ENCODE results near the gene GRHPR.

- TF ChIP-seq CTCF (conservative IDR thresholded peaks at IDR 0.05) (no peak), ZFX (IDR thresholded peaks at IDR 0.05) (no peak)
Measured at GRCh38 chr9:37442556-37442955, 20.1 kb downstream of the GRHPR start.

Measured in C4-2B (cell line).